Glomerular endothelial cell (primary cell): ENCODE results near the gene PAPPA2. TPM values are rescaled to one million over a fixed set of nuclear protein-coding genes. Genes with fewer than 3 reads are reported as not detected.
"Not testable (repeated sequence)": the region's sequence is repeated elsewhere in the genome, so short reads cannot be mapped to it uniquely, and the experiment has no call there.

Source experiments
- DNase-seq: peaks from one replicate; pipeline ENCODE4 v3.0.0-alpha.2; 2011; ENCODE audit warnings: low read depth, low spot score; ENCODE audit errors: extremely low read depth
- total RNA-seq: library from RNA; depleted of rRNA; stranded (reverse); fragments of >200 nt; gene quantifications from 2 replicates; pipeline ENCODE4 v1.2.3, GENCODE V29; 2015

Gene PAPPA2
- total RNA-seq, result 0.05 and 0.18 TPM in 2 replicates

- no peak for DNase-seq
Observed at GRCh38 chr1:176462674-176463378, at the start of gene PAPPA2. PAPPA2 (plus strand) TSS chr1:176463175; CDS start chr1:176556323, 93,148 bp downstream.

GRCh38 chr1:176416777-176417176, 46.2 kb upstream of the PAPPA2 start:
- no peak for DNase-seq

GRCh38 chr1:176419608-176420007, 43.4 kb upstream of the PAPPA2 start:
- DNase-seq, result not testable (repeated sequence)

GRCh38 chr1:176434234-176434633, 28.7 kb upstream of the PAPPA2 start:
- DNase-seq, result no peak

GRCh38 chr1:176436251-176436650, 26.7 kb upstream of the PAPPA2 start:
- no peak for DNase-seq

- no peak for DNase-seq
Observed at GRCh38 chr1:176440176-176440575, 22.8 kb upstream of the PAPPA2 start.

- DNase-seq, result no peak
Observed at GRCh38 chr1:176444286-176444685, 18.7 kb upstream of the PAPPA2 start.

- no peak for DNase-seq
Observed at GRCh38 chr1:176445402-176445801, 17.6 kb upstream of the PAPPA2 start.

- DNase-seq, result no peak
Observed at GRCh38 chr1:176448340-176448739, 14.6 kb upstream of the PAPPA2 start.

- no peak for DNase-seq
Observed at GRCh38 chr1:176450526-176450925, 12.4 kb upstream of the PAPPA2 start.

GRCh38 chr1:176451741-176452140, 11.2 kb upstream of the PAPPA2 start:
- not testable (repeated sequence) for DNase-seq

- DNase-seq, result no peak
Observed at GRCh38 chr1:176456795-176457194, 6.2 kb upstream of the PAPPA2 start.

- DNase-seq, result no peak
Observed at GRCh38 chr1:176460544-176461336, 2.2 kb upstream of the PAPPA2 start.

- DNase-seq, result no peak
Observed at GRCh38 chr1:176461576-176461975, 1.4 kb upstream of the PAPPA2 start.

GRCh38 chr1:176466514-176466913, 3.5 kb downstream of the PAPPA2 start:
- no peak for DNase-seq

GRCh38 chr1:176469450-176470010, 6.6 kb downstream of the PAPPA2 start:
- DNase-seq, result no peak

- DNase-seq, result no peak
Observed at GRCh38 chr1:176471338-176472121, 8.6 kb downstream of the PAPPA2 start.

- DNase-seq, result no peak
Observed at GRCh38 chr1:176479971-176480370, 17.0 kb downstream of the PAPPA2 start.

GRCh38 chr1:176480750-176481149, 17.8 kb downstream of the PAPPA2 start:
- DNase-seq, result no peak

- DNase-seq, result no peak
Observed at GRCh38 chr1:176485083-176485482, 22.1 kb downstream of the PAPPA2 start.

- DNase-seq, result no peak
Observed at GRCh38 chr1:176494436-176494835, 31.5 kb downstream of the PAPPA2 start.
